Liver (tissue), 9 donors: ENCODE data around the gene CPNE8. TPM values are rescaled to one million over a fixed set of nuclear protein-coding genes. Genes with fewer than 3 reads are reported as not detected.

ENCODE experiments used
- DNase-seq: peaks from one replicate; pipeline ENCODE4 v3.0.0-alpha.2; 2017; ENCODE audit warnings: low spot score
- H3K27ac ChIP-seq, 2 donors: one replicate each; pipeline ENCODE4 v1.7.0; 2013; ENCODE audit warnings: inconsistent platforms in 2 of 2, low read length in 2 of 2, control low read depth in 1 of 2, low read depth in 1 of 2, mild to moderate bottlenecking in 1 of 2
- H3K27me3 ChIP-seq, 4 donors: one replicate each; pipeline versions ENCODE4 v1.6.1 to v1.7.0; 2013; ENCODE audit warnings: low read length in 3 of 4, inconsistent platforms in 1 of 4, mild to moderate bottlenecking in 1 of 4, moderate library complexity in 1 of 4; ENCODE audit not compliant: control insufficient read depth in 4 of 4, insufficient read depth in 4 of 4
- H3K36me3 ChIP-seq, 4 donors: one replicate each; pipeline versions ENCODE4 v1.6.1 to v1.7.0; 2013; ENCODE audit warnings: low read length in 3 of 4, mild to moderate bottlenecking in 3 of 4, low read depth in 1 of 4, moderate library complexity in 1 of 4; ENCODE audit not compliant: control insufficient read depth in 4 of 4, insufficient read depth in 3 of 4
- H3K4me1 ChIP-seq, 4 donors: one replicate each; pipeline versions ENCODE4 v1.6.1 to v1.7.0; 2013; ENCODE audit warnings: low read length in 3 of 4, mild to moderate bottlenecking in 3 of 4, moderate library complexity in 1 of 4; ENCODE audit not compliant: control insufficient read depth in 4 of 4, insufficient read depth in 4 of 4
- H3K4me3 ChIP-seq, 3 donors: one replicate each; pipeline versions ENCODE4 v1.6.1 to v1.7.0; 2013; ENCODE audit warnings: low read length in 3 of 3, control low read depth in 1 of 3, low read depth in 1 of 3, mild to moderate bottlenecking in 1 of 3
- H3K9ac ChIP-seq, 2 donors: one replicate each; pipeline ENCODE4 v1.7.0; 2013; ENCODE audit warnings: low read length in 2 of 2, mild to moderate bottlenecking in 2 of 2, moderate library complexity in 2 of 2, control low read depth in 1 of 2, low read depth in 1 of 2
- H3K9me3 ChIP-seq, 4 donors: one replicate each; pipeline versions ENCODE4 v1.6.1 to v1.7.0; 2013; ENCODE audit warnings: low read length in 3 of 4; ENCODE audit not compliant: control insufficient read depth in 4 of 4
- EGR1 ChIP-seq, 2 donors: IDR thresholded peaks; 2 replicates each; pipeline ENCODE4 v1.6.1; 2016 to 2018; ENCODE audit warnings: antibody characterized with exemption in 2 of 2, low read depth in 2 of 2
- FOXA1 ChIP-seq: IDR thresholded peaks from 2 replicates; pipeline ENCODE4 v1.6.1; 2016; ENCODE audit warnings: antibody characterized with exemption
- FOXA2 ChIP-seq: IDR thresholded peaks from 2 replicates; pipeline ENCODE4 v1.6.1; 2016; ENCODE audit warnings: antibody characterized with exemption
- GABPA ChIP-seq, 2 donors: IDR thresholded peaks in 1 of 2; conservative IDR thresholded peaks in 1 of 2; 2 replicates each; pipeline ENCODE4 v1.6.1; 2016; ENCODE audit warnings: antibody characterized with exemption in 2 of 2, mild to moderate bottlenecking in 1 of 2, moderate library complexity in 1 of 2
- HNF4A ChIP-seq, 2 donors: conservative IDR thresholded peaks; 2 replicates each; pipeline ENCODE4 v1.6.1; 2016; ENCODE audit warnings: antibody characterized with exemption in 2 of 2, mild to moderate bottlenecking in 2 of 2
- HNF4G ChIP-seq: IDR thresholded peaks from 2 replicates; pipeline ENCODE4 v1.6.1; 2016; ENCODE audit warnings: antibody characterized with exemption
- JUND ChIP-seq, 2 donors: IDR thresholded peaks; 2 replicates each; pipeline ENCODE4 v1.6.1; 2016; ENCODE audit warnings: antibody characterized with exemption in 2 of 2
- NR2F2 ChIP-seq: IDR thresholded peaks from 2 replicates; pipeline ENCODE4 v1.6.1; 2016; ENCODE audit warnings: antibody characterized with exemption
- RAD21 ChIP-seq, 2 donors: IDR thresholded peaks; 2 replicates each; pipeline ENCODE4 v1.6.1; 2016; ENCODE audit warnings: antibody characterized with exemption in 2 of 2, mild to moderate bottlenecking in 2 of 2
- REST ChIP-seq: IDR thresholded peaks from 2 replicates; pipeline ENCODE4 v1.6.1; 2016; ENCODE audit warnings: antibody characterized with exemption, mild to moderate bottlenecking
- RXRA ChIP-seq, 2 donors: IDR thresholded peaks; 2 replicates each; pipeline ENCODE4 v1.6.1; 2017 to 2018; ENCODE audit warnings: antibody characterized with exemption in 2 of 2, mild to moderate bottlenecking in 1 of 2
- SP1 ChIP-seq: IDR thresholded peaks from 2 replicates; pipeline ENCODE4 v1.6.1; 2018; ENCODE audit warnings: antibody characterized with exemption, mild to moderate bottlenecking
- TAF1 ChIP-seq: conservative IDR thresholded peaks from 2 replicates; pipeline ENCODE4 v1.6.1; 2016; ENCODE audit warnings: antibody characterized with exemption, mild to moderate bottlenecking
- YY1 ChIP-seq: IDR thresholded peaks from 2 replicates; pipeline ENCODE4 v1.6.1; 2016; ENCODE audit warnings: antibody characterized with exemption, mild to moderate bottlenecking
- WGBS: extraction: QIAGEN DNeasy Blood & Tissue Kit; methylation state at CpG from one replicate; pipeline ENCODE4 v1.1.7; 2013; 5-methylcytosine and 5-hydroxymethylcytosine counted together
- polyA plus RNA-seq, 2 donors: library from polyadenylated mRNA; stranded (reverse) in 1 of 2; unstranded in 1 of 2; fragments of 200-250 nt in 1 of 2; fragments of >200 nt in 1 of 2; fragmentation: Nextera tagmentation in 1 of 2; extraction: Ambion mirVana in 1 of 2; gene quantifications; one replicate each; pipeline versions ENCODE4 v1.2.1 to v1.2.3, GENCODE V29; 2013 to 2015
- total RNA-seq, 2 donors: library from RNA; depleted of rRNA; stranded (reverse); fragments of >200 nt; gene quantifications; one replicate each; pipeline ENCODE4 v1.2.3, GENCODE V29; 2014
- TF ChIP-seq, protein P1 (sequence below): IDR thresholded peaks from 2 replicates; pipeline ENCODE4 v1.6.1; 2016; ENCODE audit warnings: antibody characterized with exemption
- TF ChIP-seq, protein P2 (sequence below): fragments of 150-350 bp; IDR thresholded peaks from 2 replicates; pipeline ENCODE4 v1.5.1; 2017; ENCODE audit warnings: improper control_type of control experiment, low read depth, low read length; ENCODE audit not compliant: missing input control
- TF ChIP-seq, protein P3 (sequence below): IDR thresholded peaks from 2 replicates; pipeline ENCODE4 v1.6.1; 2016; ENCODE audit warnings: antibody characterized with exemption
- TF ChIP-seq, protein P4 (sequence below): IDR thresholded peaks from 2 replicates; pipeline ENCODE4 v1.6.1; 2016; ENCODE audit warnings: antibody characterized with exemption
- donor health status: healthy.
- donor health status: healthy.
- donor health status: healthy.
- donor health status: healthy.
- donor health status: healthy.

CPNE8 gene
- total and polyA plus RNA-seq, 4 donors, result 4.2 to 27.4 (median 10.9) TPM

DNA sequence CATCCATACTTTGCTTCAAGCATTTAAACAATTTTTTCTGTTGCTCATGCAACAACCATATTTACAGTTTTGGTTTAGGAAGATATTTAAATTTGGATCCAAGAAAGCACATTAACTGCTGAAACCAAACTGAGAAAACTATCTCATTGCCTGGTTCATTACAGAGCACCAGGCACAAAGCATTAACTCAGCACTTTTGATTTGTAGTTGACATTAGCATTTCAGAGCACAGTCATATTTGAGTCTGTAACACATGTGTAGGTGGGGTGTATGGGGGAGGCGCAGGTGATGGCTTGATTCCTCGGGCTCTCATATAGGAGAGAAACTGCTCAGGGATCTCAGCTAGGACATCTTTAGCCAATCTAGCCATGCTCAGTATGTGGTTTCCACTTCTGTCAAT lies 251.7 kb downstream of the CPNE8 start:
- DNase-seq, result no peak
- no peak overlapping the region for H3K27ac ChIP-seq
- H3K27me3 ChIP-seq, result no peaks in the 10 kb centered on the region
- H3K4me1 ChIP-seq, result no peaks in the 10 kb centered on the region
- H3K4me3 ChIP-seq, result no peak overlapping the region
- H3K9me3 ChIP-seq, result no peaks in the 10 kb centered on the region
- peaks cover 0 to 5% (median 3%) of the 10 kb centered on the region in 4 donors for H3K36me3 ChIP-seq
- WGBS, result over 99% methylated on average over 2 of the region's 2 CpGs
- TF ChIP-seq, protein P1, sequence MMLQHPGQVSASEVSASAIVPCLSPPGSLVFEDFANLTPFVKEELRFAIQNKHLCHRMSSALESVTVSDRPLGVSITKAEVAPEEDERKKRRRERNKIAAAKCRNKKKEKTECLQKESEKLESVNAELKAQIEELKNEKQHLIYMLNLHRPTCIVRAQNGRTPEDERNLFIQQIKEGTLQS, result no peak
- TF ChIP-seq, protein P2, sequence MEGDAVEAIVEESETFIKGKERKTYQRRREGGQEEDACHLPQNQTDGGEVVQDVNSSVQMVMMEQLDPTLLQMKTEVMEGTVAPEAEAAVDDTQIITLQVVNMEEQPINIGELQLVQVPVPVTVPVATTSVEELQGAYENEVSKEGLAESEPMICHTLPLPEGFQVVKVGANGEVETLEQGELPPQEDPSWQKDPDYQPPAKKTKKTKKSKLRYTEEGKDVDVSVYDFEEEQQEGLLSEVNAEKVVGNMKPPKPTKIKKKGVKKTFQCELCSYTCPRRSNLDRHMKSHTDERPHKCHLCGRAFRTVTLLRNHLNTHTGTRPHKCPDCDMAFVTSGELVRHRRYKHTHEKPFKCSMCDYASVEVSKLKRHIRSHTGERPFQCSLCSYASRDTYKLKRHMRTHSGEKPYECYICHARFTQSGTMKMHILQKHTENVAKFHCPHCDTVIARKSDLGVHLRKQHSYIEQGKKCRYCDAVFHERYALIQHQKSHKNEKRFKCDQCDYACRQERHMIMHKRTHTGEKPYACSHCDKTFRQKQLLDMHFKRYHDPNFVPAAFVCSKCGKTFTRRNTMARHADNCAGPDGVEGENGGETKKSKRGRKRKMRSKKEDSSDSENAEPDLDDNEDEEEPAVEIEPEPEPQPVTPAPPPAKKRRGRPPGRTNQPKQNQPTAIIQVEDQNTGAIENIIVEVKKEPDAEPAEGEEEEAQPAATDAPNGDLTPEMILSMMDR, result no peak
- TF ChIP-seq TAF1 (no peak), RAD21 (IDR thresholded peaks at IDR 0.05) (no peak), EGR1 (IDR thresholded peaks at IDR 0.05; ENCODE audit: low read depth in 2 of 2) (no peak)
- no peak overlapping the region for H3K9ac ChIP-seq

- no peak for DNase-seq
- Histone ChIP-seq H3K36me3 (peaks cover 0 to 4% (median under 1%) of the 10 kb centered on the region in 4 donors), H3K9ac (no peak overlapping the region), H3K27ac (no peak overlapping the region), H3K4me3 (no peak overlapping the region), H3K27me3 (no peaks in the 10 kb centered on the region), H3K4me1 (no peaks in the 10 kb centered on the region), H3K9me3 (no peaks in the 10 kb centered on the region)
- WGBS, result 88% methylated on average over 1 of the region's 1 CpG
- no peak for TF ChIP-seq FOXA1
- no peak for TF ChIP-seq JUND (IDR thresholded peaks at IDR 0.05)
- TF ChIP-seq GABPA (IDR thresholded peaks at IDR 0.05 in 1 of 2, conservative IDR thresholded peaks at IDR 0.05 in 1 of 2), result no peak
- no peak for TF ChIP-seq NR2F2
- TF ChIP-seq, protein P3, sequence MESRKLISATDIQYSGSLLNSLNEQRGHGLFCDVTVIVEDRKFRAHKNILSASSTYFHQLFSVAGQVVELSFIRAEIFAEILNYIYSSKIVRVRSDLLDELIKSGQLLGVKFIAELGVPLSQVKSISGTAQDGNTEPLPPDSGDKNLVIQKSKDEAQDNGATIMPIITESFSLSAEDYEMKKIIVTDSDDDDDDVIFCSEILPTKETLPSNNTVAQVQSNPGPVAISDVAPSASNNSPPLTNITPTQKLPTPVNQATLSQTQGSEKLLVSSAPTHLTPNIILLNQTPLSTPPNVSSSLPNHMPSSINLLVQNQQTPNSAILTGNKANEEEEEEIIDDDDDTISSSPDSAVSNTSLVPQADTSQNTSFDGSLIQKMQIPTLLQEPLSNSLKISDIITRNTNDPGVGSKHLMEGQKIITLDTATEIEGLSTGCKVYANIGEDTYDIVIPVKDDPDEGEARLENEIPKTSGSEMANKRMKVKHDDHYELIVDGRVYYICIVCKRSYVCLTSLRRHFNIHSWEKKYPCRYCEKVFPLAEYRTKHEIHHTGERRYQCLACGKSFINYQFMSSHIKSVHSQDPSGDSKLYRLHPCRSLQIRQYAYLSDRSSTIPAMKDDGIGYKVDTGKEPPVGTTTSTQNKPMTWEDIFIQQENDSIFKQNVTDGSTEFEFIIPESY, result no peak
- TF ChIP-seq, protein P1, result no peak
- no peak for TF ChIP-seq HNF4G
- no peak for TF ChIP-seq SP1
- TF ChIP-seq, protein P4, sequence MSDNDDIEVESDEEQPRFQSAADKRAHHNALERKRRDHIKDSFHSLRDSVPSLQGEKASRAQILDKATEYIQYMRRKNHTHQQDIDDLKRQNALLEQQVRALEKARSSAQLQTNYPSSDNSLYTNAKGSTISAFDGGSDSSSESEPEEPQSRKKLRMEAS, result no peak
- no peak for TF ChIP-seq RAD21 (IDR thresholded peaks at IDR 0.05)
- TF ChIP-seq, protein P2, result no peak
- TF ChIP-seq TAF1, result no peak
- no peak for TF ChIP-seq FOXA2
- TF ChIP-seq YY1, result no peak
- no peak for TF ChIP-seq REST
- no peak for TF ChIP-seq RXRA (IDR thresholded peaks at IDR 0.05)
- no peak for TF ChIP-seq EGR1 (IDR thresholded peaks at IDR 0.05; ENCODE audit: low read depth in 2 of 2)
- TF ChIP-seq HNF4A (conservative IDR thresholded peaks at IDR 0.05), result no peak
These were observed 256.6 kb downstream of the CPNE8 start for GRCh38 chr12:38648813-38649212.
